ENCODE data around the gene ERF. TPM values are rescaled to one million over a fixed set of nuclear protein-coding genes. Genes with fewer than 3 reads are reported as not detected.

The ERF gene
- total and polyA plus RNA-seq, 2 of the 8 experiments (the other 6 are each of a cell fraction or from before 2014, with no cell fraction given), result 43.7 to 62.7 TPM

DNA sequence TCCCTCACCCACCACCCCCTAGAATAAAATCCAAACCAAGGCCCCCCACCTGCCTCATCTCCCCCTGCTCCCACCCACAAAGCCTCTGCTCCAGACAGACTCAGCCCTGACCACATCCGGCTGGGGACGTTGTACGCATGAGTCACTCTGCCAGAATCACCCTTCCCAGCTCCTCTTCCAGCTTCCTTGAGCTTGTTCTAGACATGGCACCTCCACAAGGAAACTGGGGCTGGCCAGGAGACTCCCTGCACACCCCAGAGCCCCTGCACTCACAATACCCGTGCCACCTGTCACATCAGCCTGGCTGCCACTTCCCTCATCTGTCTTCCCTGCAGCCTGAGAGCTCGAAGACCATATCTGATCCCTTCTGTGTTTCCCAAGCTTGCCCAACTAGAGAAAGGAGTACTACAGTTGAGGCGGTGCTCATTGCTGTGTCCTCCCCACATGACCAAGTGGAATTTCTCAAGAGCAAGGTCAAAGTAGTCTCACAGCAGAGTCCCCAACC, 47.1 kb downstream of the ERF start:
- CTCF ChIA-PET (ENCODE audit: partially characterized antibody), result interaction anchor here (1.0 to 1.5 kb wide), 3 partner anchors 10 to 72 kb away, joined by 3 to 5 read pairs (median 3); no protein-coding TSS in a partner anchor
- Histone ChIP-seq H2BK120ac (replicated peaks; ENCODE audit: low read depth, low read length) (no peak overlapping the region), H4K91ac (replicated peaks; ENCODE audit: insufficient read length, low read length) (no peak overlapping the region), H3K9me3 (ENCODE audit: insufficient read depth in 2 of 2, low read depth in 1 of 2, low read length in 1 of 2) (no peaks in the 10 kb centered on the region), H3K27me3 (replicated peaks in 1 of 4; ENCODE audit: control insufficient read depth in 3 of 4, extremely low read depth in 1 of 4, insufficient read depth in 3 of 4, low read length in 3 of 4) (no peaks in the 10 kb centered on the region), H4K5ac (ENCODE audit: insufficient read length, low read depth, low read length) (no peak overlapping the region), H4K20me1 (replicated peaks in 1 of 2; ENCODE audit: control insufficient read depth in 1 of 2, insufficient read depth in 2 of 2, low read length in 2 of 2) (peaks cover 5 to 19% of the 10 kb centered on the region in 2 experiments), H3K36me3 (ENCODE audit: control insufficient read depth in 2 of 4, insufficient read depth in 4 of 4, low read length in 3 of 4) (peaks cover 6 to 57% (median 19%) of the 10 kb centered on the region in 4 experiments; a peak in 7 of 8 replicates), H3K23me2 (ENCODE audit: low read depth, low read length) (no peaks in the 10 kb centered on the region), H3K27ac (ENCODE audit: low read depth, low read length) (no peak overlapping the region), H3K79me2 (ENCODE audit: control insufficient read depth in 1 of 2, insufficient read depth in 2 of 2, low read length in 2 of 2) (peaks cover 3 to 33% of the 10 kb centered on the region in 2 experiments; a peak in 3 of 4 replicates), H3K4me3 (ENCODE audit: extremely low read depth in 1 of 4, insufficient read depth in 2 of 4, low read depth in 3 of 4, low read length in 4 of 4) (no peak overlapping the region), H3K9ac (replicated peaks in 1 of 4; ENCODE audit: extremely low read depth in 1 of 4, low read depth in 3 of 4, low read length in 3 of 4) (no peak overlapping the region), H2BK12ac (ENCODE audit: low read depth, low read length) (no peak overlapping the region), H3K79me1 (ENCODE audit: low read depth, low read length) (peaks cover 12% of the 10 kb centered on the region), H3K23ac (ENCODE audit: insufficient read length) (no peak overlapping the region), H2AK5ac (ENCODE audit: low read depth, low read length) (no peak overlapping the region), H2BK20ac (ENCODE audit: low read length) (no peak overlapping the region), H3K4me1 (replicated peaks in 1 of 4; ENCODE audit: control insufficient read depth in 3 of 4, insufficient read depth in 4 of 4, low read length in 3 of 4) (peaks cover 0 to 10% (median 4%) of the 10 kb centered on the region in 4 experiments; a peak in 3 of 7 replicates), H2AFZ (ENCODE audit: low read length) (no peak overlapping the region), H3K4ac (replicated peaks; ENCODE audit: insufficient read length, low read depth, low read length) (no peak overlapping the region), H3K56ac (replicated peaks; ENCODE audit: insufficient read length, low read depth, low read length) (no peak overlapping the region), H2BK15ac (ENCODE audit: low read length) (no peak overlapping the region), H2BK5ac (ENCODE audit: low read depth, low read length) (no peak overlapping the region), H3K14ac (ENCODE audit: insufficient read length) (no peak overlapping the region), H3K18ac (ENCODE audit: extremely low read depth, low read length) (no peak overlapping the region), H4K8ac (ENCODE audit: extremely low read depth, insufficient read depth, low read length) (no peak overlapping the region), H3K4me2 (ENCODE audit: insufficient read depth in 1 of 2, low read depth in 2 of 2, low read length in 2 of 2) (no peak overlapping the region)
- no peak for FAIRE-seq
- POLR2A ChIA-PET (ENCODE audit: partially characterized antibody), result interaction anchor here (0.7 to 2.2 kb wide), 3 partner anchors 9 to 142 kb away, joined by 3 to 5 read pairs (median 3); partner anchors contain the start of genes DEDD2 and GRIK5
- DNase-seq (ENCODE audit: low read depth in 1 of 2, low spot score in 2 of 2), result no peak
- 97% methylated on average over 6 of the region's 6 CpGs; no CpG with 5 or more reads in 1 of the 2 experiments for WGBS, 2 experiments (ENCODE audit: extremely low coverage in 1 of 2, insufficient coverage in 1 of 2, insufficient read length in 1 of 2, insufficient replicate concordance in 2 of 2, low coverage in 1 of 2, low lambda C conversion rate in 2 of 2, missing lambda C conversion rate in 1 of 2)
- TF ChIP-seq ZNF274 (IDR thresholded peaks at IDR 0.05; ENCODE audit: borderline replicate concordance, extremely low read depth, low read length), result no peak
- no peak for TF ChIP-seq SIN3A (conservative IDR thresholded peaks at IDR 0.05 in 1 of 2, IDR thresholded peaks at IDR 0.05 in 1 of 2; ENCODE audit: low read depth in 1 of 2, low read length in 2 of 2)
- no peak for TF ChIP-seq POLR2A (IDR thresholded peaks at IDR 0.05; ENCODE audit: control extremely low read depth in 1 of 2, low read depth in 2 of 2, low read length in 2 of 2)
- no peak for TF ChIP-seq EP300 (IDR thresholded peaks at IDR 0.05; ENCODE audit: borderline replicate concordance in 1 of 2, low read depth in 2 of 2, low read length in 2 of 2)
- no peak for TF ChIP-seq GTF2F1 (IDR thresholded peaks at IDR 0.05; ENCODE audit: borderline replicate concordance, low read depth, low read length)
- TF ChIP-seq, protein P1, sequence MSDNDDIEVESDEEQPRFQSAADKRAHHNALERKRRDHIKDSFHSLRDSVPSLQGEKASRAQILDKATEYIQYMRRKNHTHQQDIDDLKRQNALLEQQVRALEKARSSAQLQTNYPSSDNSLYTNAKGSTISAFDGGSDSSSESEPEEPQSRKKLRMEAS (IDR thresholded peaks at IDR 0.05), result no peak
- no peak for TF ChIP-seq SIRT6 (IDR thresholded peaks at IDR 0.05; ENCODE audit: low read length)
- TF ChIP-seq KDM4A (IDR thresholded peaks at IDR 0.05; ENCODE audit: low read depth, low read length, severe bottlenecking), result no peak
- TF ChIP-seq SIX5 (IDR thresholded peaks at IDR 0.05; ENCODE audit: low read depth, low read length), result no peak
- no peak for TF ChIP-seq SP2 (IDR thresholded peaks at IDR 0.05; ENCODE audit: low read length)
- TF ChIP-seq BACH1 (IDR thresholded peaks at IDR 0.05; ENCODE audit: low read length), result no peak
